ENCODE measurements around the gene PDE4D. TPM values are rescaled to one million over a fixed set of nuclear protein-coding genes. Genes with fewer than 3 reads are reported as not detected.

PDE4D gene
- total and polyA plus RNA-seq, 2 donors (not counting 1 experiment from before 2014, with no cell fraction given) = 14.9 to 171 TPM

GRCh38 chr5:59125011-59125961, 768.2 kb downstream of the PDE4D start:
- H3K79me2 ChIP-seq (ENCODE audit: control insufficient read depth, insufficient read depth, low read length) = no peaks in the 10 kb centered on the region
- no peak overlapping the region for H3K4me3 ChIP-seq (ENCODE audit: control extremely low read depth in 1 of 5, extremely low read depth in 1 of 5, insufficient read depth in 1 of 5, low read depth in 2 of 5, low read length in 4 of 5)
- Mint-ChIP-seq H3K4me1 (peaks cover 9% of the 10 kb centered on the region), H3K4me3 (no peak overlapping the region), H3K27ac (no peak overlapping the region), H3K27me3 (no peaks in the 10 kb centered on the region), H3K9me3 (ENCODE audit: insufficient read depth) (no peaks in the 10 kb centered on the region)
- CTCF ChIA-PET = interaction anchor here (0.9 to 2.1 kb wide), 3 partner anchors 49 to 89 kb away, joined by 3 to 7 read pairs (median 3); no protein-coding TSS in a partner anchor
- intact Hi-C loops (cut with micrococcal nuclease) = loop anchor here (5.0 kb wide), 1 partner anchor 663 kb away; the partner anchor contains the start of gene PLK2
- POLR2A ChIA-PET = no interaction called here
- no peak overlapping the region for H3K9ac ChIP-seq (ENCODE audit: low read length)
- 85% methylated on average over 5 of the region's 9 CpGs for WGBS (ENCODE audit: insufficient coverage)
- H4K20me1 ChIP-seq (ENCODE audit: control insufficient read depth, insufficient read depth, low read length, poor library complexity, severe bottlenecking) = no peaks in the 10 kb centered on the region
- no peak overlapping the region for H3K4me2 ChIP-seq (replicated peaks; ENCODE audit: low read depth, low read length, poor library complexity, severe bottlenecking)
- H3K4me1 ChIP-seq (ENCODE audit: control insufficient read depth in 2 of 2, insufficient read depth in 2 of 2, low read length in 2 of 2) = peaks cover 8 to 10% of the 10 kb centered on the region in 2 donors
- no peak for ATAC-seq (ENCODE audit: low read depth)
- no peak overlapping the region for H3K27ac ChIP-seq (ENCODE audit: low read length in 2 of 2)
- TF ChIP-seq CTCF (IDR thresholded peaks at IDR 0.05) (no peak), EZH2 (IDR thresholded peaks at IDR 0.05; ENCODE audit: borderline replicate concordance, insufficient read depth, low read depth, low read length, poor library complexity, severe bottlenecking) (no peak)
- no peaks in the 10 kb centered on the region for H3K9me3 ChIP-seq (ENCODE audit: control extremely low read depth in 1 of 3, control insufficient read depth in 2 of 3, insufficient read depth in 1 of 3, low read length in 2 of 3)
- DNase-seq = no peak
- H3K36me3 ChIP-seq (replicated peaks in 1 of 2; ENCODE audit: control extremely low read depth in 1 of 2, control insufficient read depth in 1 of 2, extremely low read depth in 1 of 2, insufficient read depth in 2 of 2, low read length in 1 of 2) = no peaks in the 10 kb centered on the region
- no peak overlapping the region for H2AFZ ChIP-seq (ENCODE audit: insufficient read depth, low read depth, low read length, poor library complexity, severe bottlenecking)
- H3K27me3 ChIP-seq (replicated peaks in 1 of 4; ENCODE audit: control extremely low read depth in 1 of 4, control insufficient read depth in 3 of 4, insufficient read depth in 4 of 4, low read length in 3 of 4) = no peaks in the 10 kb centered on the region
